GM21390 (cell line): ENCODE results near the gene SEMA6B.
"Not testable (repeated sequence)": the region's sequence is repeated elsewhere in the genome, so short reads cannot be mapped to it uniquely, and the experiment has no call there.

ENCODE experiments used
- ATAC-seq: cut with Tn5 transposase; IDR thresholded peaks from one replicate; pipeline ENCODE4 v1.9.1; 2021; ENCODE audit not compliant: unreplicated experiment

Gene SEMA6B

GRCh38 chr19:4531562-4532165 is 27.8 kb downstream of the SEMA6B start:
- ATAC-seq, result no peak

- no peak for ATAC-seq
Observed at GRCh38 chr19:4529924-4530522, 29.5 kb downstream of the SEMA6B start.

- ATAC-seq, result no peak
Observed at GRCh38 chr19:4528843-4529242, 30.6 kb downstream of the SEMA6B start.

DNA sequence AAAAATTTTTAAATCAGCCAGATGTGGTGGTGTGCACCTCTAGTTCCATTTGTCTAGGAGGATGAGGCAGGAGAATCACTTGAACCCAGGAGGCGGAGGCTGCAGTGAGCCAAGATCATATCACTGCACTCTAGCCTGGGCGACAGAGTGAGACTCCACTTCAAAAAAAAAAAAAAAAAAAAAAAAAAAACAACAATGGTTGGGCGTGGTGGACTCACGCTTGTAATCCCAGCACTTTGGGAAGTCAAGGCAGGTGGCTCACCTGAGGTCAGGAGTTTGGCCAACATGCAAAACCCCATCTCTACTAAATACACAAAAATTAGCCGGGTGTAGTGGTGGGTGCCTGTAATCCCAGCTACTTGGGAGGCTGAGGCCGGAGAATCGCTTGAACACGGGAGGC is 32.1 kb downstream of the SEMA6B start:
- not testable (repeated sequence) for ATAC-seq

- no peak for ATAC-seq
Observed at GRCh38 chr19:4525563-4526002, 33.9 kb downstream of the SEMA6B start.

- ATAC-seq, result no peak
Observed at GRCh38 chr19:4524808-4525562, 34.5 kb downstream of the SEMA6B start.

DNA sequence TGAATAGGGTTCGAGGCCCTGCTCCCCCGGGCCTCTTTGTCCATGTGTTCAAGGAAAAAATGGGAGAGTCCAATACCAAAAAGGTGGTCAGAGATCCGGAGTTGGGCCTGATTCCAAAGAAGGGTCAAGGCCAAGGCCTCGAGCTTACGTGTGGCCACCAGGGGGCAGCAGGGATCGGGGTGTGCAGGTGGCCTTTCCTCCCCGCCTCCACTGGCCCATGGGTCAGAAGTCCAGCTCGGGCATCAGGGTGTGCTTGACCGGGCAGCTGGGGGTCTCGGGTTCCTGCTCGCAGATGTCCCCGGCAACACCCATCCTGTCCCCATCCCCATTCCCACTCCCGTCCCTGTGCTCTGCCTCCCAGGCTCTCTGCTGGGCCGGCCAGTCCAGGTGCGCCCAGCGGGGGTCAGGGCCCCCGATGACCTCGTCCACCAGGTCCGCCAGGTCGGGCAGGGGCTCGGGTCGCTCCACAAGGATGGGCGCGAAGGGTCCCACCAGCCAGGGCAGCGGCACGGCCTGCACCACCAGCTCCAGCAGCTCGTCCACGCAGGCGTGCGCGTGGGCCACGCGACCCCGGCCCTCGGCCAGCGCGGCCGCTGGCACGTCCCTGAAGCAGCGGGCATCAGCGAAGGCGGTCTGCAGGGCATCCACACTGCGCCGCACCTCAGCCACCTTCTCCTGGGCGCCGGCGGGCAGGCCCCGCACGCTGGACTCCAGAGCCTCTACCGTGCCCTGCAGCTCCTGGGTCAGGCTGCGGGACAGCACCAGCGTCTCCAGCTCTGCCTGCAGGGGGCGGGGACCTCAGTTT is 36.0 kb downstream of the SEMA6B start:
- ATAC-seq, result no peak

- ATAC-seq, result no peak
Observed at GRCh38 chr19:4522291-4523002, 37.0 kb downstream of the SEMA6B start.

GRCh38 chr19:4521888-4522242 is 37.6 kb downstream of the SEMA6B start:
- no peak for ATAC-seq

DNA sequence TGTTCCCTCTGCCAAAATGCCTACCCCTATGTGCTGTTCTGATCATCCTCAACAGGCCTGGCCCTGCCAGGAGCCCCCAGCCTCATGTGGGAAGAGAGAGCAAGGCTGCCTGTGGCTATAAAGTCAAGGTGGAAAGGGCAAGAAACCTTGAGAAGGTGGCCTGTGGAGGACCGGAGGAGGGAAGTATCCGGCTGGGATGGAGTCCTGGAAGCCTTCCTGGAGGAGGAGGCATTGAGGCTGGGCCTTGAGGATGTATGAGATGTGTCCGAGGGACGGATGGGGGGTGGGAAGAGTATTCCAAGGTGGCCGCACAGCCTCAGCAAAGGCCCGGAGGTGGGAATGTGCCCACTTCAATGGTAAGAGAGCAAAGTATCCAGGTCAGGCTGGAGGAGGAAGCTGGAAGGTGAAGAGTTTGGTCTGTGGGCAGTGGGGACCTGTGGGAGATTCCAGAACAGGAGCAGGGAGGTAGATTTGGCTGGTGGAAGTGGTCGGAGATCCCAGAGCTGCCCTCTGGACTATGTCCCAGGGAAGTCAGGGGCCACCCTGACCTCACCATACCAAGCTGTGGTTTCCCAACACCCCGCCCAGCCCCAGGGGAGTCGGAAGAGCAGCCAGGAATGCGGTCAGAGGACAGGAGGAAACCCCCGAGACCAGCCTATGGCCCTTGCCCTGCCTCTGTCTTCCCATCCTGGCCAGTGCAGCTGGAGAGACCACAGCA is 38.2 kb downstream of the SEMA6B start:
- ATAC-seq, result no peak

- ATAC-seq, result no peak
Observed at GRCh38 chr19:4519521-4520277, 39.8 kb downstream of the SEMA6B start.

DNA sequence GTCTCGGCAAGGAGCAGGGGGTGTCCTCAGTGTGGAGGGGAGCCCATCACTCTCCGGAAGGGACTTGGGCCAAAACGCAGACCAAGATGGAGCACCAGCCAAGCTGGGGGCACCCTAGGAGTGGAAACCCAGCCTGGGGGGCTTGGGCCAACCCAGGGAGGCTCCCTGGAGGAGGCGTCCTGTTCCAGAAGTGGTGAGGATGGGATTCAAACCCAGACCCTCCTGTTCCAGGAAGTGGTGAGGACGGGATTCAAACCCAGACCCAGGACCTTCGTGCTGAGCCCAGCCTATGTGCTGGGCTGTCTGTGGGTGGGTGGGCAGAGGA is 40.4 kb downstream of the SEMA6B start:
- no peak for ATAC-seq

DNA sequence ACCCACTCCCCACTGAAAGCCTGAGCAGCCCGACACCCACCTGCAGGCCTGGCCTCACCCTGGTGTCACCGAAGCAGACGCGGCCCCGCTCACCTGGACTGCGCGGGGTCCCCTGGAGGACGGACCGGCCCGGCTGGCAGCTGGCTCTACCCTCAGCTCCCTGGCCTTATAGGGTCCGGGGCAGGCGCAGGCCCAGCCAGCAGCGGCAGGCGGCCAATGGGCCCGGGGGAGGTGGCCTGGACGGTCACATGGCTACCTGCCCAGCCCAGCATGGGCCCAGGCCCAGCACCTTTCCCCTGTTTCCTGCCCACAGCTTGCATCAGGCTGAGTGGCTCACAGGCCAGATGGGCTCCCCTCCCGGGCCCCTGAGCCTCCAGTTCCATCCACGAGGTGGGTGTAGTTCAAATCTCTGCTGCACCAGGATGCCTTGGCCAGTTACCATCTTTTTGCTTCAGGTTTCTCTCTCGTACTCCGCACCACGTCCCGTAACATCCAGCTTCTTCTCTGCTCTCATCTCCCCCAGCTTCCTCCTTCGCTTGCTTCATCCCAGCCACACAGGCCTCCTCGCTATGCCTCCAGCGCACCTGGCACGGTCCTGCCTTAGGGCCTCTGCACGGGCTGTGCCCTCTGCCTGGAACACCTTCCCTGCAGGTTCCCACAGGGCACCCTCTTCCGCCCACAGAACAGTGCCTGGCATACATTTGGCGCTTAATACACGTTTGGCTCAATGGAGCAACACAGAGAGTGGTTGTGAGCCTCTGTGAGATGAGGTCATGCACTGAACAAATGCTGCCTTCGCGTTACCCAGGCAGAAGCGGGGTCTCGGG is 40.9 kb downstream of the SEMA6B start, which contains the start of gene PLIN4:
Gene PLIN4 (minus strand): TSS at position 142 of the 827 bp plus-strand sequence. CDS start 214 bp downstream, outside the sequence.
- ATAC-seq, result no peak

DNA sequence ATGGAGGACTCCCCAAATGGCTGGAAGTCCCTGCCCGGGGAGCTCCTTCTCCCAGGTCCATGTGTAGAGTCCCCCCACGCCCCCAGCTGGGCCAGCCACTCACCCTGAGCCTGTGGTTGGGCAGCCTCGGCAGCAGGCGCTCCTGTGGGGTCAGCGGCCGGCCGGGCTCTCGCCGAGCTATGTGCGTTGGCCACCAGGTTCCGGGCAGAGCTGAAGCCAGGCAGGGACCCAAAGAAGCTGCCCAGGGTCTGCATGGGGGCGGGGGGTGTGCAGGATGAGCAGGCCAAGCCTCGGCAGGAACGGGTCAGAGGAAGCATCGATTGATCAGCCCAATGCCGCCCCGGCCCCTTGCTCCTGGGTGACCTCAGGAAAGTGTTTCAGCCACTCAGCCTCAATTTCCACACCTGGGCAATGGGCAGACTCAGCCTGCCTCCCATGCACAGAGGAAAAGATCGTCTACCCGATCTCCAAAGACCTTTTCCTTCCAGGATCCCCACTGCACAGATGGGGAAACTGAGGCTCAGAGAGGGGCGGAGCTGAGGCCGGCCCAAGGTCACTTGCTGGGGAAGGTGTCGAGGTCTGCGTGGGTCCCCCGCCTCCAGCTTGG is 41.9 kb downstream of the SEMA6B start:
- no peak for ATAC-seq

- no peak for ATAC-seq
Observed at GRCh38 chr19:4516939-4517300, 42.6 kb downstream of the SEMA6B start.

DNA sequence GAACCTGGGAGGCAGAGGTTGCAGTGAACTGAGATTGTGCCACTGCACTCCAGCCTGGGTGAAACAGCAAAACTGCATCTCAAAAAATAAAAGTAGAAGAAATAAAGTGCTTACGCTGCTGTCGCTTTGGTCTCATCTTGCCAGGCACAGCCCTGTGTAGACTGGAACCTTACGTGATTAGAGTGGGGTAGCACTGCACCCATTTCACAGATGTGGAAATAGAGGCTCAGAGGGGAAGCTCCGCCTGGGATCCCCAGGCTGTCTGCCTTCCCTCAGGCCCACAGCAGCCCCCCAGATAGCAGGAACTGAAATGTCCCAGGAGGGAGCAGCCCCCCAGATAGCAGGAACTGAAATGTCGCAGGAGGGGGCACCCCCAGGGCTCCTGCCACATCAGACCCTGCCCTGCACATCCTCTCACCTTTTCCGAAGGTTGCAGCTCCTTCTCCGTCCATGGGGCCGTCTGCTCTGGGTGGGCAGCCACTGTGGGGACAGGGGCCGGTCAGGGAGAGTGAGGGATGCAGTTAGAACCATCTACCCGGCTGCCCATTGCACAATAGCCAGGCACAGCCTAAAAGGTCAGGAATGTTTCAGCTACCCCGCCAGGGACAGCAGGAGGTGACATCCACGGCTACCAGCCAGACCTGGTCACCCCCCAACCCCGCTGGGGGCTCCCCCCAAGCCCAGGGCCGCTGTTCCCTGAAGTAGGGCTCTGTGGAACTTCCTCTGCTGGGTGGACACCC is 43.1 kb downstream of the SEMA6B start:
- ATAC-seq, result no peak

DNA sequence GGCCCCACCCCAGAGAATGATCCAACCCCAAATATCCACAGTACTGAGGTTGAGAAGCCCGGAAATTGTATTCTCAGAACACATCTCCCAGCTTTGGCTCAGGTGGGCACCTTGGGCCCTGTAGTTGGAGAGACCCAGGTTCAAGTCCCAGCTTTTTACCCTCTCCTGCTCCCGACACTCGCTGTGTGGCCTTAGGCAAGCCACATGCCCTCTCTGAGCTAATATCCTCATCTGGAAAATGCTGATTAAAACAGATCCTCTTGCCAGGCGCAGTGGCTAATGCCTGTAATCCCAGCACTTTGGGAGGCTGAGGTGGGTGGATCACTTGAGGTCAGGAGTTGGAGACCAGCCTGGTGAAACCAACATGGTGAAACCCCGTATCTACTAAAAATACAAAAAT is 43.8 kb downstream of the SEMA6B start:
- no peak for ATAC-seq

GRCh38 chr19:4513248-4513647 is 46.2 kb downstream of the SEMA6B start:
- ATAC-seq, result no peak
